ENCODE measurements around the gene ATF2. TPM values are rescaled to one million over a fixed set of nuclear protein-coding genes. Genes with fewer than 3 reads are reported as not detected.

The ATF2 gene
- total and polyA plus RNA-seq, 2 of the 13 experiments (the other 11 are each of a cell fraction or from before 2014, with no cell fraction given) = 91.6 to 95.1 TPM

GRCh38 chr2:175062787-175063585 lies 105.0 kb downstream of the ATF2 start (continued):
- TF ChIP-seq ZBTB39 (CRISPR knock-in tag; IDR thresholded peaks at IDR 0.05) = peak; percentile 81; the same call in 1 of the 2 replicates
- TF ChIP-seq CEBPB (IDR thresholded peaks at IDR 0.05; ENCODE audit: borderline replicate concordance, low read depth, low read length) = no peak
- peak; percentile 65 to 84 for TF ChIP-seq MAFK (conservative IDR thresholded peaks at IDR 0.05 in 1 of 2, IDR thresholded peaks at IDR 0.05 in 1 of 2; ENCODE audit: low read length in 2 of 2)
- TF ChIP-seq SIN3A (IDR thresholded peaks at IDR 0.05; ENCODE audit: borderline replicate concordance, low read depth, low read length) = 0 out of 2 replicates have a peak, but pooled peaks have one; percentile 38
- TF ChIP-seq, protein P1, sequence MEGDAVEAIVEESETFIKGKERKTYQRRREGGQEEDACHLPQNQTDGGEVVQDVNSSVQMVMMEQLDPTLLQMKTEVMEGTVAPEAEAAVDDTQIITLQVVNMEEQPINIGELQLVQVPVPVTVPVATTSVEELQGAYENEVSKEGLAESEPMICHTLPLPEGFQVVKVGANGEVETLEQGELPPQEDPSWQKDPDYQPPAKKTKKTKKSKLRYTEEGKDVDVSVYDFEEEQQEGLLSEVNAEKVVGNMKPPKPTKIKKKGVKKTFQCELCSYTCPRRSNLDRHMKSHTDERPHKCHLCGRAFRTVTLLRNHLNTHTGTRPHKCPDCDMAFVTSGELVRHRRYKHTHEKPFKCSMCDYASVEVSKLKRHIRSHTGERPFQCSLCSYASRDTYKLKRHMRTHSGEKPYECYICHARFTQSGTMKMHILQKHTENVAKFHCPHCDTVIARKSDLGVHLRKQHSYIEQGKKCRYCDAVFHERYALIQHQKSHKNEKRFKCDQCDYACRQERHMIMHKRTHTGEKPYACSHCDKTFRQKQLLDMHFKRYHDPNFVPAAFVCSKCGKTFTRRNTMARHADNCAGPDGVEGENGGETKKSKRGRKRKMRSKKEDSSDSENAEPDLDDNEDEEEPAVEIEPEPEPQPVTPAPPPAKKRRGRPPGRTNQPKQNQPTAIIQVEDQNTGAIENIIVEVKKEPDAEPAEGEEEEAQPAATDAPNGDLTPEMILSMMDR (CRISPR knock-in tag; IDR thresholded peaks at IDR 0.05) = no peak; the same call in 1 of the 2 replicates

DNA sequence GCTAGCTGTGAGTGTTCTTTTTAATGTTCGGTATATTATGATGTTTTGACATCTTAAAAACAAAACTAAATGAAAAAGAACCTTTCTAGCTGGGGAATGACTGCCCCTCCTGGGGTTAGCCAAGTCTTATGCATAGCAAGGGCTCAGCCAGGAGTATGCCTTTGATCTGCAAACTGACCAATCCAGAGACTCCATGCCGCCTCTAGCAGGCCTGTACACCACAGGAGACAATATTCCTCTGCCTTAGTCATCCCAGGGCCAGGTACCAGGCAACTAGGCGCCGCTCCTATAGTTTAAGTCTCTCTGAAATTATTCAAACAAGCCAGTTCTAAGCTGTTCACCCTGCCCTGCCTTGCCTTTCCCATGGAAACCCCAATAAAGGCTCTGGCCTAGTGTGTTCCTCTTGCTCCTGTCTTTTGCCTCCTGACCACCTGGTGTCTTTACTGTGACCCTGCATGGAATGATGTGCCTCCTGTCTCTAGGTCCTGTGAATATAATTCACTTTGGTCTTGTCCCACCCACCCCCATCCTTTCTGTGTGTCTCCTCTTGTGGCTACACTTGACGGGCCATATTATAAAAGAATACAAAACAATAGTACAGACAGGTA lies 110.8 kb downstream of the ATF2 start:
- Histone ChIP-seq H3K4me1 (ENCODE audit: insufficient read depth, low read length) (peaks cover 31% of the 10 kb centered on the region), H3K9me3 (ENCODE audit: low read length) (no peaks in the 10 kb centered on the region), H3K27me3 (ENCODE audit: control insufficient read depth in 1 of 2, insufficient read depth in 2 of 2, low read length in 2 of 2) (no peaks in the 10 kb centered on the region), H3K9ac (ENCODE audit: insufficient read depth, low read depth, low read length) (no peak overlapping the region), H2AFZ (ENCODE audit: low read length) (no peak overlapping the region), H3K79me2 (ENCODE audit: insufficient read depth, low read length) (no peaks in the 10 kb centered on the region), H3K36me3 (replicated peaks in 1 of 2; ENCODE audit: control insufficient read depth in 1 of 2, insufficient read depth in 2 of 2, low read length in 2 of 2) (no peaks in the 10 kb centered on the region; a peak in 1 of 5 replicates), H4K20me1 (ENCODE audit: insufficient read depth, low read length) (no peaks in the 10 kb centered on the region), H3K4me2 (ENCODE audit: low read depth, low read length) (no peak overlapping the region), H3K27ac (ENCODE audit: extremely low read length, insufficient read depth, low read length) (no peak overlapping the region), H3K4me3 (replicated peaks in 1 of 3; ENCODE audit: insufficient read depth in 1 of 3, low read depth in 2 of 3, low read length in 3 of 3) (no peak overlapping the region)
- WGBS (ENCODE audit: low lambda C conversion rate) = 96% methylated on average over 5 of the region's 5 CpGs
- in situ Hi-C loops (cut with HindIII; ENCODE audit: extremely low pct_ligation_motif_present, low pct_unique_long_range_greater_than_20kb) (no loop called here), intact Hi-C loops (cut with micrococcal nuclease; ENCODE audit: unreplicated experiment) (no loop called here)
- ChIA-PET POLR2A (no interaction called here), CTCF (ENCODE audit: low intra/inter-chr PET ratio, low total read pairs) (no interaction called here)
- DNase-seq (ENCODE audit: low spot score) = peak; percentile 52
- peak; percentile 80 for ATAC-seq
- no TSS peak for BruUV-seq (replicated peaks)
- no peak for FAIRE-seq
- TF ChIP-seq, protein P2, sequence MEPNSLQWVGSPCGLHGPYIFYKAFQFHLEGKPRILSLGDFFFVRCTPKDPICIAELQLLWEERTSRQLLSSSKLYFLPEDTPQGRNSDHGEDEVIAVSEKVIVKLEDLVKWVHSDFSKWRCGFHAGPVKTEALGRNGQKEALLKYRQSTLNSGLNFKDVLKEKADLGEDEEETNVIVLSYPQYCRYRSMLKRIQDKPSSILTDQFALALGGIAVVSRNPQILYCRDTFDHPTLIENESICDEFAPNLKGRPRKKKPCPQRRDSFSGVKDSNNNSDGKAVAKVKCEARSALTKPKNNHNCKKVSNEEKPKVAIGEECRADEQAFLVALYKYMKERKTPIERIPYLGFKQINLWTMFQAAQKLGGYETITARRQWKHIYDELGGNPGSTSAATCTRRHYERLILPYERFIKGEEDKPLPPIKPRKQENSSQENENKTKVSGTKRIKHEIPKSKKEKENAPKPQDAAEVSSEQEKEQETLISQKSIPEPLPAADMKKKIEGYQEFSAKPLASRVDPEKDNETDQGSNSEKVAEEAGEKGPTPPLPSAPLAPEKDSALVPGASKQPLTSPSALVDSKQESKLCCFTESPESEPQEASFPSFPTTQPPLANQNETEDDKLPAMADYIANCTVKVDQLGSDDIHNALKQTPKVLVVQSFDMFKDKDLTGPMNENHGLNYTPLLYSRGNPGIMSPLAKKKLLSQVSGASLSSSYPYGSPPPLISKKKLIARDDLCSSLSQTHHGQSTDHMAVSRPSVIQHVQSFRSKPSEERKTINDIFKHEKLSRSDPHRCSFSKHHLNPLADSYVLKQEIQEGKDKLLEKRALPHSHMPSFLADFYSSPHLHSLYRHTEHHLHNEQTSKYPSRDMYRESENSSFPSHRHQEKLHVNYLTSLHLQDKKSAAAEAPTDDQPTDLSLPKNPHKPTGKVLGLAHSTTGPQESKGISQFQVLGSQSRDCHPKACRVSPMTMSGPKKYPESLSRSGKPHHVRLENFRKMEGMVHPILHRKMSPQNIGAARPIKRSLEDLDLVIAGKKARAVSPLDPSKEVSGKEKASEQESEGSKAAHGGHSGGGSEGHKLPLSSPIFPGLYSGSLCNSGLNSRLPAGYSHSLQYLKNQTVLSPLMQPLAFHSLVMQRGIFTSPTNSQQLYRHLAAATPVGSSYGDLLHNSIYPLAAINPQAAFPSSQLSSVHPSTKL (CRISPR knock-in tag; IDR thresholded peaks at IDR 0.05) = peak; percentile 15; the same call in 1 of the 2 replicates
- TF ChIP-seq KAT2B (IDR thresholded peaks at IDR 0.05; ENCODE audit: borderline replicate concordance, low read depth, low read length) (no peak), KAT8 (CRISPR knock-in tag; IDR thresholded peaks at IDR 0.05) (no peak), RAD21 (CRISPR knock-in tag; IDR thresholded peaks at IDR 0.05) (no peak)
- TF ChIP-seq, protein P3, sequence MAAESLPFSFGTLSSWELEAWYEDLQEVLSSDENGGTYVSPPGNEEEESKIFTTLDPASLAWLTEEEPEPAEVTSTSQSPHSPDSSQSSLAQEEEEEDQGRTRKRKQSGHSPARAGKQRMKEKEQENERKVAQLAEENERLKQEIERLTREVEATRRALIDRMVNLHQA (CRISPR knock-in tag; IDR thresholded peaks at IDR 0.05) = no peak

Data from HepG2 (cell line).